ENCODE data around the gene DUSP9.

DUSP9 gene

DNA sequence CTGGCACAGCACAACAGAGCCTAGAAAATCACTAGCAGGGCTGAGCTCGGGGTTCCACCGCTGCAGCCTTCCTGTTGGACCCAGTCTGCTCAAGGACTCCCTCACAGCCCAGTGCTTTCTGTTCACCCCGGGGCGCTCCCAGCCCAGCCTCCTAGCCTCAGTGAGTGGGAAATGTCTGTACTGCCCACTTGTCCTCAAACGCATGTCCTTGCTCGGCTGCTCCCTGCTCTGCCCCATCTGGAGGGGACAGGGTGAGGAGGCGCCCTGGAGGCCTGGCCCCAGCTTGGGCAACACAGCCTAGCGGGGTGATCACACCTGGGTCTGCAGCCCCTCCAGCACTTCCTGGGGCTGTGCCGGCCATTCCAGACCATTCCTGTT, 36.2 kb upstream of the DUSP9 start:
- H3K36me3 ChIP-seq (ENCODE audit: insufficient read depth, insufficient read length, low read length) = no peaks in the 10 kb centered on the region
- H3K4me1 ChIP-seq (ENCODE audit: insufficient read depth, insufficient read length) = no peaks in the 10 kb centered on the region
- H3K9ac ChIP-seq (ENCODE audit: insufficient read length, low read depth) = no peak overlapping the region
- no peaks in the 10 kb centered on the region for H3K9me3 ChIP-seq (ENCODE audit: insufficient read depth, low read length)
- no peak overlapping the region for H3K4me3 ChIP-seq (ENCODE audit: insufficient read length, low read depth)
- TF ChIP-seq ZNF274 (IDR thresholded peaks at IDR 0.05; ENCODE audit: low read depth, low read length) (no peak), YY1 (IDR thresholded peaks at IDR 0.05; ENCODE audit: insufficient read depth, insufficient read length) (no peak), SUZ12 (IDR thresholded peaks at IDR 0.05; ENCODE audit: extremely low read depth, insufficient read depth, insufficient read length) (no peak)
- peaks cover 6% of the 10 kb centered on the region for H3K27me3 ChIP-seq (ENCODE audit: insufficient read depth, insufficient read length)
- no peak for DNase-seq (ENCODE audit: low read depth, low spot score)

DNA sequence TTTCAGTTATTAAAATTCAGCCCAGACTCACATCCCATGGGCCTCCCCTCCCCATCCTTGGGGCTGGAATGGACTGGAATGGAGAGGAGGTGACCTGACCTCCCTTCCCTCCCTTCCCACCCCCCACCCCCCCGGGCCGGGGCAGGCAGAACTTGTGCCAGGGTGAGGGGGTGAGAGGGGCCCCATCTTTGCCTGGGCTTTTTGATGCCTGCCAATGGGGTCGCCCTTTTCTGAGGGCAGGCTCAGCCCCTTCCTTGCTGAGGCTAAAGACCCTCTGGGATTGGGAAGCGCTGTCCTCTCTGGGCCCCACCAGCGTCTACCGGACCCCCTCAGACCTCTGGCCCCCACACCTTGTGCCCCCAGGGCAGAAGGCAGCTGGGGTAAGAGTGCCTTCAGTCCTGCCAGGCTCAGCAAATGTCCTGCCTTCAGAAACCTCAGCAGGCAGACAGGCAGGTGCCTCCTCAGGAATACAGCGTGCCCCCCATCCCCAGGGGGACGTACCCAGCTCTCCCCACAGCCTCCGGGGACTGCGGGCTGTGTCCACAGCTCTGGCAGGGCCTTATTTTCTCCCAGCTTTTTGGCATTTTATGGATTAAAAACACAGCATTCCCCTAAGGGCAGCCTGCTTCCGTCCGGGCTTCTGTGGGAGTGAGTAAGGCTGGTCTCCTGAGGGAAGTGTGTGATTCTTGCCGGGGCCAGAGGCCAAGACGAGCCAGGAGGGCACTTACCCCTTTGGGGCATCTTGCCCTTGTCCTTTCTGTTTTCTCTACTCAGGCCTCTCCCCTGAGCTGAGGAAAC, 35.5 kb upstream of the DUSP9 start:
- Histone ChIP-seq H3K36me3 (ENCODE audit: insufficient read depth, insufficient read length, low read length) (no peaks in the 10 kb centered on the region), H3K27me3 (ENCODE audit: insufficient read depth, insufficient read length) (peaks cover 6% of the 10 kb centered on the region), H3K4me3 (ENCODE audit: insufficient read length, low read depth) (no peak overlapping the region), H3K9ac (ENCODE audit: insufficient read length, low read depth) (no peak overlapping the region), H3K9me3 (ENCODE audit: insufficient read depth, low read length) (no peaks in the 10 kb centered on the region), H3K4me1 (ENCODE audit: insufficient read depth, insufficient read length) (no peaks in the 10 kb centered on the region)
- no peak for TF ChIP-seq ZNF274 (IDR thresholded peaks at IDR 0.05; ENCODE audit: low read depth, low read length)
- no peak for TF ChIP-seq YY1 (IDR thresholded peaks at IDR 0.05; ENCODE audit: insufficient read depth, insufficient read length)
- no peak for TF ChIP-seq SUZ12 (IDR thresholded peaks at IDR 0.05; ENCODE audit: extremely low read depth, insufficient read depth, insufficient read length)
- DNase-seq (ENCODE audit: low read depth, low spot score) = no peak

DNA sequence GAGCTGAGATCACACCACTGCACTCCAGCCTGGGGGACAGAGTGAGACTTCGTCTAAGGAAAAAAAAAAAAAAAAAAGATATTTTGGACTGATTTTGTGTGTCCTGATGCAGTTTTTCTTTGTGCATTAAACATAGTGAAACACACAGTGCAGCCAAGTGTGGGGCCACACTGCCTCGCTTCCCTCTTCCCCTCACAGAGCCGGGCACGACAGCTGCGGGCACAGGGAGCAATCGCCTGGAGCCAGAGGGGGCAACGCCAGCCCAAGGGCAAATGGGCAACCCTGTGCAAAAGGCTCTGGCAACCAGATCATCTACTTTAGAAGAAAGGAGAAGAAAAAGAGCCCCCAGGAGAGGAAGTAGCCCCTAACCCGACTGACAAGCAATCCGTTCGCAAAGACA, 34.6 kb upstream of the DUSP9 start:
- no peaks in the 10 kb centered on the region for H3K4me1 ChIP-seq (ENCODE audit: insufficient read depth, insufficient read length)
- H3K9ac ChIP-seq (ENCODE audit: insufficient read length, low read depth) = no peak overlapping the region
- H3K27me3 ChIP-seq (ENCODE audit: insufficient read depth, insufficient read length) = peaks cover 6% of the 10 kb centered on the region
- H3K4me3 ChIP-seq (ENCODE audit: insufficient read length, low read depth) = no peak overlapping the region
- H3K36me3 ChIP-seq (ENCODE audit: insufficient read depth, insufficient read length, low read length) = no peaks in the 10 kb centered on the region
- TF ChIP-seq SUZ12 (IDR thresholded peaks at IDR 0.05; ENCODE audit: extremely low read depth, insufficient read depth, insufficient read length) (no peak), ZNF274 (IDR thresholded peaks at IDR 0.05; ENCODE audit: low read depth, low read length) (no peak), YY1 (IDR thresholded peaks at IDR 0.05; ENCODE audit: insufficient read depth, insufficient read length) (no peak)
- H3K9me3 ChIP-seq (ENCODE audit: insufficient read depth, low read length) = no peaks in the 10 kb centered on the region
- no peak for DNase-seq (ENCODE audit: low read depth, low spot score)

DNA sequence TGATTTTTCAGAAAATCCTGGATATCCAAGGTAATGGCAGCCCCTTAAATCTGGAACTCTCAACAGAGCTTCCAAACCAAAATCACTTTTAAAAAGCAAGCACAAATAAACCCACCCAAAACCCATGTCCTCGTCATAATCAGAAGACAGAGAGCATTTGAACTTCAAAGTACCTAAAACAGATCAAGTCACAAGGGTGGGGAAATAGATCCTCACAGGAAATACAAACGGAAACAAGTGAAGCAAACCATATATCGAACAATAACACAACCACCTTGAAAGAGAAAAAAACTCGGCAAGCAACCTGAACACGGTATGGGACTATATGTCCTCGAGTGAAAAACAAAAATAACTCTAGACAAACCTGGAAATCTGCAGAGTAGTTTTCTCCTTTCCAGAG, 32.2 kb upstream of the DUSP9 start:
- Histone ChIP-seq H3K9me3 (ENCODE audit: insufficient read depth, low read length) (no peaks in the 10 kb centered on the region), H3K4me3 (ENCODE audit: insufficient read length, low read depth) (no peak overlapping the region), H3K9ac (ENCODE audit: insufficient read length, low read depth) (no peak overlapping the region), H3K27me3 (ENCODE audit: insufficient read depth, insufficient read length) (peaks cover 3% of the 10 kb centered on the region), H3K36me3 (ENCODE audit: insufficient read depth, insufficient read length, low read length) (no peaks in the 10 kb centered on the region), H3K4me1 (ENCODE audit: insufficient read depth, insufficient read length) (no peaks in the 10 kb centered on the region)
- no peak for DNase-seq (ENCODE audit: low read depth, low spot score)
- TF ChIP-seq ZNF274 (IDR thresholded peaks at IDR 0.05; ENCODE audit: low read depth, low read length) = no peak
- no peak for TF ChIP-seq YY1 (IDR thresholded peaks at IDR 0.05; ENCODE audit: insufficient read depth, insufficient read length)
- TF ChIP-seq SUZ12 (IDR thresholded peaks at IDR 0.05; ENCODE audit: extremely low read depth, insufficient read depth, insufficient read length) = no peak

DNA sequence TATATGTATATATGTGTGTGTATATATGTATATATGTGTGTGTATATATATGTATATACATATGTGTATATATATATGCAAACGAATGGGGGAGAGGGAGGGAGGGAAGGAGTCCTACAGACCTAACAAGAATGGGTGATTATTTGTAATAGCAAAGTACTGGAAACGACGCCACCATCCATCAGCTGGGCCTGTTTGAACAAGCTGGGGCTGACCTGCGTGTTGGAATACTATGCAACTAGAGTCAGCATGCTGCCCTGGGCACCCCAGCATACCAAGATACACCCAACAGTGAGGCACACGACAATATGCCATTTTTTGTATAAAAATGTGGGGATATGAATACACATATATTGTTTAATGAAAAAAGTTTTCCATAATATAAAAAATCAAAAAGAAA, 26.4 kb upstream of the DUSP9 start:
- DNase-seq (ENCODE audit: low read depth, low spot score) = no peak
- Histone ChIP-seq H3K27me3 (ENCODE audit: insufficient read depth, insufficient read length) (no peaks in the 10 kb centered on the region), H3K4me1 (ENCODE audit: insufficient read depth, insufficient read length) (no peaks in the 10 kb centered on the region), H3K9ac (ENCODE audit: insufficient read length, low read depth) (no peak overlapping the region), H3K36me3 (ENCODE audit: insufficient read depth, insufficient read length, low read length) (no peaks in the 10 kb centered on the region), H3K9me3 (ENCODE audit: insufficient read depth, low read length) (no peaks in the 10 kb centered on the region), H3K4me3 (ENCODE audit: insufficient read length, low read depth) (no peak overlapping the region)
- no peak for TF ChIP-seq ZNF274 (IDR thresholded peaks at IDR 0.05; ENCODE audit: low read depth, low read length)
- TF ChIP-seq YY1 (IDR thresholded peaks at IDR 0.05; ENCODE audit: insufficient read depth, insufficient read length) = no peak
- no peak for TF ChIP-seq SUZ12 (IDR thresholded peaks at IDR 0.05; ENCODE audit: extremely low read depth, insufficient read depth, insufficient read length)

DNA sequence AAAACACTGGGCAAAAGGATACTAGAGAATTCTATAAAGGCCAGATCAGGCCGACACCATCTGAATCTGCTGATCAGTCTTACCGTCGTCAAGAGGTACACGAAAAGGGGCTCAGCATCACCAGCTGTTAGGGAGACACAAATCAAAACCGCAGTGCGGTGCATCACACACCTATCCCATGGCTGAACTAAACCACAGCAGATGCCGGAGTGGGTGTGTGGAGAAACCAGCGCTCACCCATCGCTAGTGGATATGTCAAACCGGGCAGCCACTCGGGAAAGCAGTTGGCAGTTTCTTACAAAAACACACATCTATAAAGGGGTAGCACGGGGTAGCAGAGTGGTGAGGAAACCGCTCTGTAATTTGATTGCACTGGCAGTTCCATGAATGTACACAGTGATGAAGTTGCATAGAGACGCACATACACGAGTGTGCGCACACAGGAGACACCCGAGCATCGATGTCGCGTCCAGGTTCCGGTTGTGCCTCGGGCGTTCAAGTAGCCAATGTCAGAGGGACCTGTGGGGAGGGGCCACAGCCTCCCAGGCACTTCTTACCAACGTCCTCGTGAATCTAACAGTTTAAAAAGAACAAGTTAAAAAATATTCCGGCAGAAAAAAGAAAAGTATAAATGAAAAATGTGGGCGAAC, 24.9 kb upstream of the DUSP9 start:
- no peak overlapping the region for H3K9ac ChIP-seq (ENCODE audit: insufficient read length, low read depth)
- no peak for DNase-seq (ENCODE audit: low read depth, low spot score)
- H3K27me3 ChIP-seq (ENCODE audit: insufficient read depth, insufficient read length) = no peaks in the 10 kb centered on the region
- H3K4me3 ChIP-seq (ENCODE audit: insufficient read length, low read depth) = no peak overlapping the region
- H3K9me3 ChIP-seq (ENCODE audit: insufficient read depth, low read length) = no peaks in the 10 kb centered on the region
- TF ChIP-seq SUZ12 (IDR thresholded peaks at IDR 0.05; ENCODE audit: extremely low read depth, insufficient read depth, insufficient read length) (no peak), ZNF274 (IDR thresholded peaks at IDR 0.05; ENCODE audit: low read depth, low read length) (no peak), YY1 (IDR thresholded peaks at IDR 0.05; ENCODE audit: insufficient read depth, insufficient read length) (no peak)
- no peaks in the 10 kb centered on the region for H3K4me1 ChIP-seq (ENCODE audit: insufficient read depth, insufficient read length)
- H3K36me3 ChIP-seq (ENCODE audit: insufficient read depth, insufficient read length, low read length) = no peaks in the 10 kb centered on the region

DNA sequence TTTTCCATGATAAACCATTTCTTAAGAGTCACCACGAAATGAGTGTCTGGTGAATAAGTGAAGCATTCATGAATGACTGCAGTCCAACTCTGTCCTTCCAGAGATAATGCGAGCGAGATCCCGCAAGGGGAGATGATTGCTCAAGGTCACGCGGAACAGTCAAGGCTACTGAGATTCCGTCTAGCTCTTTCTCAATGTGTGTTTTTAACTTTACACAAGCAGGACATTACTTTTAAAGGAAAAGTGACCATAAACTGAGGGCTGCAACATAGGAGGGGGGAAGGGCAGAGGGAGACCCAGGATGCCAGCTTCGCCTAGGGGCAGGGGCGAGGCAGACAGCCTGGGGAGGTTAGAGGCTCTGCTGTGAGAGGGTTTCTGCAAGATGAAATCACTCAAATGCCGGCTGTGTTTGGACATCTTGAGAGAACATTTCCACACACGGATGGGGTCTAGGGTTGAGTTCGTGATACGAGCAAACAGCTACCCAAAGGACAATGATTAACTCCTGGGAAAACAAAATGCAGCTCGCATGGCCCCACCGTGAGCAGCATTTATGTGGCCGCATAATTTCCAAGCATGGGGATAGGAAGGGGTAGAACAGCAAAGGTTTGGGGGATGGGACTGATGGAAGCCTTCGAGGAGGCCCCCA, 24.2 kb upstream of the DUSP9 start:
- no peaks in the 10 kb centered on the region for H3K4me1 ChIP-seq (ENCODE audit: insufficient read depth, insufficient read length)
- H3K36me3 ChIP-seq (ENCODE audit: insufficient read depth, insufficient read length, low read length) = no peaks in the 10 kb centered on the region
- DNase-seq (ENCODE audit: low read depth, low spot score) = no peak
- H3K27me3 ChIP-seq (ENCODE audit: insufficient read depth, insufficient read length) = no peaks in the 10 kb centered on the region
- TF ChIP-seq YY1 (IDR thresholded peaks at IDR 0.05; ENCODE audit: insufficient read depth, insufficient read length) (no peak), ZNF274 (IDR thresholded peaks at IDR 0.05; ENCODE audit: low read depth, low read length) (no peak), SUZ12 (IDR thresholded peaks at IDR 0.05; ENCODE audit: extremely low read depth, insufficient read depth, insufficient read length) (no peak)
- no peaks in the 10 kb centered on the region for H3K9me3 ChIP-seq (ENCODE audit: insufficient read depth, low read length)
- no peak overlapping the region for H3K9ac ChIP-seq (ENCODE audit: insufficient read length, low read depth)
- no peak overlapping the region for H3K4me3 ChIP-seq (ENCODE audit: insufficient read length, low read depth)

Measured in NT2/D1 (cell line).